ENCODE measurements around the gene BEGAIN. TPM values are rescaled to one million over a fixed set of nuclear protein-coding genes. Genes with fewer than 3 reads are reported as not detected.
A peak's percentile ranks its signal among the peaks of the same experiment; 100 is the strongest.

BEGAIN gene
- total and polyA plus RNA-seq, 8 donors = 1.2 to 3.6 (median 2.0) TPM

DNA sequence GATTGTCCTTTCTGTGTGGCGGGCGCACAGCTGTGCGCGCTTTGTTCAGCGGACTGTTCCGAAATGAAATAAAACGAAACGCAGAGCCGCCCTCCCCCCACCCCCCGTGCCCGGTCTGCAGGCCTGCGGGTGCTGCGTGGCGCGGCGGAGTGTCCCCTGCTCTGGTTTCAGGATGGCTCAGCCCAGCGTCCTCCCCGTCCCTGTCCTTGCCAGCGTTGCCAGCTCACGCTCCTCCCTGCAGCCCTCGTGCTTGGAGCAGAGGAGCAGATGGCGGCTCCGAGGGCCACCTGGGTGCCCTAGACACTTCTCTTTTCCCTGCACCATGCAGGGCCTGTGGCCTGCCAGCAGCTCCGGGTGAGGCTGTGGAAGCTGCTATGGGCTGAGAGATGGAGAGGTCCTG, 17.5 kb upstream of the BEGAIN start:
- Histone ChIP-seq H3K36me3 (no peaks in the 10 kb centered on the region), H3K27ac (no peak overlapping the region), H3K27me3 (peaks cover 0 to 23% of the 10 kb centered on the region in 2 donors), H3K4me3 (no peak overlapping the region), H3K9me3 (peaks cover 0 to 12% of the 10 kb centered on the region in 2 donors), H3K4me1 (no peaks in the 10 kb centered on the region)
- TF ChIP-seq, protein P1, sequence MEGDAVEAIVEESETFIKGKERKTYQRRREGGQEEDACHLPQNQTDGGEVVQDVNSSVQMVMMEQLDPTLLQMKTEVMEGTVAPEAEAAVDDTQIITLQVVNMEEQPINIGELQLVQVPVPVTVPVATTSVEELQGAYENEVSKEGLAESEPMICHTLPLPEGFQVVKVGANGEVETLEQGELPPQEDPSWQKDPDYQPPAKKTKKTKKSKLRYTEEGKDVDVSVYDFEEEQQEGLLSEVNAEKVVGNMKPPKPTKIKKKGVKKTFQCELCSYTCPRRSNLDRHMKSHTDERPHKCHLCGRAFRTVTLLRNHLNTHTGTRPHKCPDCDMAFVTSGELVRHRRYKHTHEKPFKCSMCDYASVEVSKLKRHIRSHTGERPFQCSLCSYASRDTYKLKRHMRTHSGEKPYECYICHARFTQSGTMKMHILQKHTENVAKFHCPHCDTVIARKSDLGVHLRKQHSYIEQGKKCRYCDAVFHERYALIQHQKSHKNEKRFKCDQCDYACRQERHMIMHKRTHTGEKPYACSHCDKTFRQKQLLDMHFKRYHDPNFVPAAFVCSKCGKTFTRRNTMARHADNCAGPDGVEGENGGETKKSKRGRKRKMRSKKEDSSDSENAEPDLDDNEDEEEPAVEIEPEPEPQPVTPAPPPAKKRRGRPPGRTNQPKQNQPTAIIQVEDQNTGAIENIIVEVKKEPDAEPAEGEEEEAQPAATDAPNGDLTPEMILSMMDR (IDR thresholded peaks at IDR 0.05) = no peak
- peak in 1 of 4 donors; percentile 17 for DNase-seq
- ATAC-seq = no peak
- intact Hi-C loops (cut with DNase I) = no loop called here

DNA sequence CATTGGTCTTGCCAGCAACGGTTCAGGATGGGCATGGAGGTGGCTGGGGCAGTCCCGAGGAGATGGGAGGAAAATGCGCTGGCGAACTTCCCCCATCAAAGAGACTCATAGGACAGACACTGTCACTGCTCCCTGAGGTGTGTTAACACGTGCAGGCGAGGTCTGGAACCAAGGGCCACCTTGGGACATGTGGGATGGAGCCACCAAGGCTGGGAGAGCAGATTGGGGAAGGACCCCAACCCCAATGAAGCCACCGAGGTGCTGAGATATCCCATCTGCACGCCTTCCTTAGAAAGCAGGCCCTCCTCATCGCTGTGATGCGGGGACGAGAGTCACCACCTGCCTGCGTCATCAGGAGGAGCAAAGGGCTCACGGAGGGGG, 16.9 kb upstream of the BEGAIN start:
- intact Hi-C loops (cut with DNase I) = no loop called here
- Histone ChIP-seq H3K4me1 (no peaks in the 10 kb centered on the region), H3K36me3 (no peaks in the 10 kb centered on the region), H3K4me3 (no peak overlapping the region), H3K27me3 (peaks cover 3 to 23% of the 10 kb centered on the region in 2 donors), H3K27ac (no peak overlapping the region), H3K9me3 (peaks cover 0 to 12% of the 10 kb centered on the region in 2 donors)
- DNase-seq = peak in 1 of 4 donors; percentile 24
- TF ChIP-seq, protein P1 (IDR thresholded peaks at IDR 0.05) = no peak
- ATAC-seq = no peak

DNA sequence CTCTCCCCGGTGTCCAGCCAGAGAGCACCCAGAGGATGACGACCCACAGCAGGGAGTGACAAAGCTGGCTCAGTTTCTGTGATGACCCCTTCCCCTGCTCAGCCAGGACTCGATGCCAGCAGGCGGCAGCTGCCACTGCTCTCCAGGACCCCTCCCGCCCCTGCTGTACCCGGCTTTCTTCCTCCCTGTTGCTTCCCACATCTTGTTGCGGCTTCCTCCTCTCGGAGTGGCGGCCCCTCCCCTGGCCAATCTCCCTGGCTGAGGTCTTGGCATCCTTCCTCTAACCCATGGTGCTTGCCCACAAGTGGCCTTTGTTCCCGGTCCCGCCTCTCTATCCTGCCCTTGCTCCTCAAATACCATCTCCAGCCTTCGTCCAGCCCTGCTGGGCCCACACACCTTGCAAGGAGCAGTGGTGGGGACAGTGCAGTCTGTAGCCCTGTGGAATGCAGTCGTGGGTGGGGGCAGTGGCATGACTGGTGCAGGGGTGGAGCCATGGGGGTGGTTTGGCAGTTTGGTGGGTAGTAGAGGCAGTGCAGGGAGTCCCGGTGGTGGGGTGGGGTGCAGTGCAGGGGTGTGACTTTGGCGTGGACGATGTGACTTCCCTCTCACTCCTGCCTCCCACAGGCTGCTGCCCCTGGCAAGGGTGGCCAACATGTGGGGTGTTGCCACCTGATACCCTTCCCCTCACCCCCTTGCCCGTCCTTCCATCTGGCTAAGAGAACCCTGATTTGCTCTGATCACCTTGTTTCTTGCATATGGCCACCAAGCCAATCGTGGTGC, 16.3 kb upstream of the BEGAIN start:
- Histone ChIP-seq H3K4me3 (no peak overlapping the region), H3K9me3 (peaks cover 0 to 12% of the 10 kb centered on the region in 2 donors), H3K36me3 (no peaks in the 10 kb centered on the region), H3K4me1 (no peaks in the 10 kb centered on the region), H3K27ac (no peak overlapping the region), H3K27me3 (peaks cover 3 to 23% of the 10 kb centered on the region in 2 donors)
- no peak for ATAC-seq
- DNase-seq = no peak
- intact Hi-C loops (cut with DNase I) = no loop called here
- TF ChIP-seq, protein P1 (IDR thresholded peaks at IDR 0.05) = no peak

DNA sequence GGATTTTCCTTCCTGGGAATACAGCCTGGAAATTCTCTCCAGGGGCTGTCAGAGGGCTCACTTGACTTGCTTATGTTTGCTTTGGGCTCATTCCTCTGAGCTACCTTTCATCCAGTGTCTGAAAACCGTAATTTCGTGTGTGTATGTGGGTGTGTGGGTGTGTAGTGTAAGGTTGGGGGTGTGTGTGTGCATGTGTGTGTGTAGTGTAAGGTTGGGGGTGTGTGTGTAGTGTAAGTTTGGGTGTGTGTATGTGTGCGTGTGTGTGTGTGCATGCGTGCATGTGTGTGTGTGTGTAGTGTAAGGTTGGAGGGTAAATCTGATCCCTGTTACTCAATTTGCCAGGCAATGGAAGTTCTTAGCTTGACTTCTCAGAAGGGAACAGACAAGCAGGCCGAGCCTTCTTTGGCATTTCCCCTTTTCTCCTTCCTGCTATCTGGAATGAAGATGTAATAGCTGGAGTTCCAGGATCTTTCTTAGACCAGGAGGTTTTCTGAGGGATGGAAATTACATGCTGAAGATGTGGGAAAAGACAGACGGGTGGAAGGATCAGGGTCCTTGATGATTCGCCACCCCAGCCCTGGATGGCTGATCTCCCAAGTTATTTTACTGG, 15.5 kb upstream of the BEGAIN start:
- DNase-seq (peak in 1 of 4 donors; percentile 2), ATAC-seq (no peak)
- no peaks in the 10 kb centered on the region for H3K36me3 ChIP-seq
- no peak overlapping the region for H3K4me3 ChIP-seq
- intact Hi-C loops (cut with DNase I) = no loop called here
- H3K9me3 ChIP-seq = peaks cover 0 to 12% of the 10 kb centered on the region in 2 donors
- H3K4me1 ChIP-seq = no peaks in the 10 kb centered on the region
- H3K27ac ChIP-seq = no peak overlapping the region
- TF ChIP-seq, protein P1 (IDR thresholded peaks at IDR 0.05) = no peak
- H3K27me3 ChIP-seq = peaks cover 3 to 23% of the 10 kb centered on the region in 2 donors

DNA sequence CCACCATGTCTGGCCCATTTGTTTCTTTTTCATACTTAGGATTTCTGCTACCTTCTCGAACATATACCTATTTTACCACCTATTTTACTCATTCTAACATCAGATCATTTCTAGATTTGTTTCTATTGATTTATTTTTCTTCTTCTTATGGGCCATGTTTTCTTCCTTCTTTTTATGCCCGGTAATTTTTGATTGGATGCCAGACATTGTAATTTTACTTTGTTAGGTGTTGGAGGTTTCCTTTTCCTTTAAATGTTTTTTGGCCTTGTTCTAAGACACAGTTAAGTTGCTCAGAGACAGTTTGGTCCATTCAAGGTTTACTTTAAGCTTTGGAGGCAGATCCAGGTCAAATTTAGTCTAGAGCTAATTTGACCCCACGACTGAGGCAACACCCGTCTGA, 14.7 kb upstream of the BEGAIN start:
- Histone ChIP-seq H3K27me3 (peaks cover 9 to 25% of the 10 kb centered on the region in 2 donors), H3K27ac (no peak overlapping the region), H3K4me1 (no peaks in the 10 kb centered on the region), H3K36me3 (no peaks in the 10 kb centered on the region), H3K4me3 (no peak overlapping the region), H3K9me3 (peaks cover 0 to 12% of the 10 kb centered on the region in 2 donors)
- intact Hi-C loops (cut with DNase I) = no loop called here
- DNase-seq (no peak), ATAC-seq (no peak)
- TF ChIP-seq, protein P1 (IDR thresholded peaks at IDR 0.05) = no peak

Measured in left lung (tissue), 10 donors.